CD4-positive, alpha-beta T cell treated with Interleukin-6 for 4 hours (primary cell): ENCODE data around the gene MAGI2.
"Not testable (repeated sequence)": the region's sequence is repeated elsewhere in the genome, so short reads cannot be mapped to it uniquely, and the experiment has no call there.

Experiments used
- DNase-seq: peaks from one replicate; pipeline ENCODE4 v3.0.0-alpha.2; 2020; ENCODE audit warnings: mixed read lengths

MAGI2 gene

DNA sequence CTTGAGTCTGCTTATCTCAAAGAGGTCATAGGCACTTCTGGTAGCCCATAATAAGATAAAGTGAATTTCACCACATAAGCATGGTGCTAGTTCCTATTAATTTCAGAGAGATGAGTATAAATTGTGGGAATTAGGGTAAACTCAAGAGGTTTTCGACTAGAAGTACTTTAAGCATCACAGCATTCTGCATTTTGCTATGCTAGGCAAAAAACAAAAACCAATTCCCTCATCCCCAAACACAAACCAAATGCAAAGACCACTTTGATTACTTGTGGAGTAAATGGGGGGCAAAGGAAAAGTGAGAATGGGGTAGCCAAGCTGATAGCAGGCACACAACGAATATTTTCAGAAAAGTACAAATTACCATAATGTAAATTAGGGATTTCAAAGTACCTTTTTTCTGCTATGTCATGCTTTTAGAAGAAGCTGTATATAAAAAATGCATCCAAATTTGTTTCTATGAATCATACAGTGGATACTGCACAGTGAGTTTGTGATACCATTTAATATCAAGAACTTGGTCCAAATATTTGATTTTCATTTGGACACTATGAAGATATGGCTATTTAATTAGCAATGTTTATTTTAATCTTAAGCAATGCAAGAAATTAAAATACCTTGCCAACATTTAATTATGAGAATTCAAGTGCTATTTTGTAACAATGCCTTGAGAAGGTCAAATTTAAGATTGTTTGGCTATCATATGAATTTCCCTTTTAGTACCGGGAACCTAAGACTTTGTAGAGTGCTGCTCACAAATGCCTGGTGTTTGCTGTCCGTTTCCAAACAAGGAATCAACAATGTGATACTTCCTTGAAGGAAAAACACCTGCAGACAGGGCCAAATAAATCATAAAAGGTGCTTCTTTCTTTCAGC, 1199.4 kb downstream of the MAGI2 start:
- no peak for DNase-seq

DNA sequence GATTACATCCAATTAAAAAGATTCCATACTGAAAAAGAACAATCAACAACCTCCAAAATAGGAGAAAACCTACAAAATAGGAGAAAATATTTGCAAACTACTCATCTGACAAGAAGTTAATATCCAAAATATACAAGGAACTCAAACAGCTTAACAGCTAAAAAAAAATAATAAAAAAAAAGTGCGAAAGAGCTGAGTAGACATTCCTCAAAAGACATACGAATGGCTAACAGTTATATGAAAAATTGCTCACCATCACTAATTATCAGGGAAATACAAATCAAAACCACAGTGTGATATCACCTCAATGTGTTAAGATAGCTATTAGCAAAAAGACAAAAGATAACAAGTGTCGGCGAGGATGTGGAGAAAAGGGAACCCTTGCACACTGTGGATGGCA, 1204.6 kb downstream of the MAGI2 start:
- no peak for DNase-seq

GRCh38 chr7:78247910-78248689, 1205.4 kb downstream of the MAGI2 start:
- DNase-seq, result no peak

DNA sequence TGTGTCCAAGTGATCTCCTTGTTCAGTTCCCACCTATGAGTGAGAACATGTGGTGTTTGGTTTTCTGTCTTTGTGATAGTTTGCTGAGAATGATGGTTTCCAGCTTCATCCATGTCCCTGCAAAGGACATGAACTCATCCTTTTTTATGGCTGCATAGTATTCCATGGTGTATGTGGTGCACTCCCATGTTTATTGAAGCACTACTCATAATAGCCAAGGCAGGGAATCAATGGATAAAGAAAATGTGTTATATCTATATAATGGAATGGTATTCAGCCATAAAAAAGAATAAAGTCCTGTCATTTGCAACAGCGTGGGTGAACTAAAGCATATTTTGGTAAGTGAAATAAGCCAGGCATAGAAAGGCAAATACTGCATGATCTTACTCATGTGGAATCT, 1213.3 kb downstream of the MAGI2 start:
- not testable (repeated sequence) for DNase-seq

DNA sequence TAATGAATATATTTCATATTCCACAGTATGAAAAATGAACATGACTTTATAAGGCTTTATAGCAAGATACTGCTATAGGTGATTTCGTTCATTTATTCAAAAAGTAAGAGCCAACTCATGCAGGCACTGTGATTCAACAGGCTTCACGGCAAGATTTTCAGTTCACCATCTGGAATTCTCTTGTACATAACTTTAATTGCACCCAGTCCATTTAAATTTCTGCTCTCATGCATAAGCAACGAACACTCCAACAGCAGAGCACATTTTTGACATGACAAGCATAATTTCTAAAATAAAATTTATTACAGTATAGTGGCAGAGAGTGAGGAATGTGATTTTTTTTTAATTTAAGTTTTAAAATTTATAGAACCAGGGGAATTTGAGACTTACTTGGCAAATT, 1218.8 kb downstream of the MAGI2 start:
- DNase-seq, result no peak

- DNase-seq, result no peak
Observed at GRCh38 chr7:78232806-78233205, 1220.7 kb downstream of the MAGI2 start.

GRCh38 chr7:78226059-78226719, 1227.3 kb downstream of the MAGI2 start:
- no peak for DNase-seq

DNA sequence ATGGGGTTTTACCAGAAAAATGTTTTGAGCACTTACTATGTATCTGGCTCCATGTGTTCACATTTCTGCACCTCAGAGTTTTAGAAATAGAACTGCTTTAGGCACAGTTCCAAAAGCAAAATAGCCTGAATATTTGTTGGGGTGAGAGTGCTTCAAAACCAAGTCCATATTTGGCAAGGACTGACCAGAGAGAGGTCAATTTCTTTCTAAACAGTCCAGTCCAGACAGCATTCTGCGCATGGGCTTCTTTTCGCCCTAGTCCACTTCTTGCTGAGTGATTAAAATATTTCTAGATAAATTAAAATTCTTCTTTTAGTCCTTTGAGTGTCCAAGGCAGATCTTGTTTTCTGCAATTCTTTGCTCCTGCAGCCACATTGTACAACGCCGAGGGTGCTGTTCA, 1227.9 kb downstream of the MAGI2 start:
- no peak for DNase-seq

- DNase-seq, result no peak
Observed at GRCh38 chr7:78224923-78225322, 1228.5 kb downstream of the MAGI2 start.

GRCh38 chr7:78223598-78223997, 1229.9 kb downstream of the MAGI2 start:
- no peak for DNase-seq

- DNase-seq, result no peak
Observed at GRCh38 chr7:78222001-78222751, 1231.3 kb downstream of the MAGI2 start.

DNA sequence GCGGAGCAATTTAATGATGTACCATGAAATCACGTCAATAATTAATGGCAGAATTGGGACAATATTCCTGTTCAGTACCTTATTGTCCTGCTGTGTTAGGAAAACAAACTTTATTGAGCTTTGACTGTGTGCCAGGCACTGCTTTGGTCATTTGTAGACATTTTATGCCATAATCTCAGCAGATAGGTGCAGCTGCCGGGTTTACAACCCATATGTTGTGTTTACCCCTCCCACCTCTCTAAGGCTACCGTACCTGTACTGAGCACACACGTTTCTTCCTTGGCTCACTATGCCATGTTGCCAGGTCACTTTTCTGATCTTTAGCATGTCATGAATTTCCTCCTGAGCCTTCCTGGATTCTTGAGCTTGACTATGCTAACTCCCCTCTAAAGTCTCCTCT, 1232.7 kb downstream of the MAGI2 start:
- no peak for DNase-seq

- no peak for DNase-seq
Observed at GRCh38 chr7:78218876-78219275, 1234.6 kb downstream of the MAGI2 start.

GRCh38 chr7:78218051-78218450, 1235.4 kb downstream of the MAGI2 start:
- DNase-seq, result no peak

- no peak for DNase-seq
Observed at GRCh38 chr7:78215199-78215598, 1238.3 kb downstream of the MAGI2 start.

- DNase-seq, result no peak
Observed at GRCh38 chr7:78213402-78213801, 1240.1 kb downstream of the MAGI2 start.

GRCh38 chr7:78212476-78213060, 1240.9 kb downstream of the MAGI2 start:
- no peak for DNase-seq

- no peak for DNase-seq
Observed at GRCh38 chr7:78207269-78207668, 1246.2 kb downstream of the MAGI2 start.

GRCh38 chr7:78206769-78207168, 1246.7 kb downstream of the MAGI2 start:
- DNase-seq, result no peak

DNA sequence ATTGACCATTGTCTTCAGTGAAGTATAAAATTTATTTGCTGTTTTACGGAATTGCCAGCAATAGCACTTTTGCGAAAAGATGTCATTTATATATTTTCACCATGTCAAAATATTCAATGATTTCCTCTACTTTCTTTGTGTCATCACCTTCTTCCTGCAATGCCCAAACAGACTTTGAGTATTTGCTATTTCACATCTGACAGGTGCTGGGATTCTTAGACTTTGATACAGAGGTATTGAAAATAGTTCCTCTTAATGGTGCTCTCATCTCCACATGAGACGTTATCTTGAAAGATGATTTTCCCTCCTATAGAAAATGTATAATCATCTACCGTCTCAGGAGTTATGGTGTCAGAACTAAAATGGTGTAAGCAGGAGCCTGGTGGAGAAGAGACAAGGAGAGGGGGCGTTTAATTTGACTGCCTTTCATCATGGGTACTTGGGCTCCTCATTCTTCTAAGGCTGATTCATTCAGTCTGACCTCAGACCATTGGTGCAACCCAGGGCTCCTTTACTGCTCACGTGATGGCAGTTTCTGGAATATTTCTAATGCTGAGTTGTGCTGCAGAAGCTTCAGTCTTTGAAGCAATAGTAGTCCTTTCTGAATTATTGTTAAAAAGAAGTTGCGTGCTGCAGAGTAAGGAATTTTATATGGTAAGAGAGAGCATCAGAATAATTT, 1250.3 kb downstream of the MAGI2 start:
- no peak for DNase-seq

DNA sequence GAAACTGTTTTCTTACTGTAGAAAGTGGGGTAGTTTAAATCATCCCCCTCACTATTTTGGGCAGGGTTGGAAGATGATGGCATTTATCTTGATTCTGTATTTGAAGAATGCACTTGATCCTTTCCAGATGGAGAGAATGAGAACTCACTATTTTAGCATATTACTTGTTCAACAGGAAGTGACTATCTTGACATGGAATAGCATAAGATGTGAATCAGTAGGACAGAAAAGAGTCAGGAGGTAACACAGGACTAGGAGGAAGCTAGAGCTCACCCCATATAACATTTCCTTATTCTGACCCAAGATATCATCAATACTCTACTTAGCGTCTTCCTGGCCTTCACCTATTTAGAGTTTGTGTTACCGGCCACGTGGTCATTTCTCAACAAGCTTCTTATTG, 1254.7 kb downstream of the MAGI2 start:
- DNase-seq, result no peak

DNA sequence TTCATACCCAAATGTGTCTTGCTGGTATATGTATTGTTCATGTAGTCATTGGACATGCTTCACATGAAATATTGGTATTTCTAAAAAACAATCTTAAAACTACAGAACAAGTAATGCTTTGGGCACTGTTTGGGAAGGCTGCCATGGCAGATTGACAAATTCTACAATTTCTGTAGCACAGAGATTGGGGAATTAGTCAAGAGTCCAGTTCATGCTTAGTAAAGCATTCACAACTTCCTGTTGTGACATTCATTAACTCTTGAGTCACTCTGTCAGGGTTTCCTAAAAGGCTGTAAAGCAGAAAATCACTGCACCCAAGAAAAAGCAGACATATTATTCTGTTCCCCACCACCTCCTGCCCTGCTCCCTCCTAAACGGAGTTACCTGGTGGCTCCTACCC, 1256.0 kb downstream of the MAGI2 start:
- DNase-seq, result no peak
